HepG2 (cell line): ENCODE results near the gene SLC25A11. TPM values are rescaled to one million over a fixed set of nuclear protein-coding genes. Genes with fewer than 3 reads are reported as not detected.

Source experiments
- FOXA3 ChIP-seq: IDR thresholded peaks from 2 replicates; pipeline ENCODE4 v1.6.1; 2016; ENCODE audit warnings: missing genetic modification reagents, missing compliant biosample characterization
- GTF2F1 ChIP-seq: fragments of 150-350 bp; IDR thresholded peaks from 2 replicates; pipeline ENCODE4 v1.6.1; 2014; ENCODE audit warnings: low read length
- ISX ChIP-seq: sonication (generic); formaldehyde crosslinking; conservative IDR thresholded peaks from 2 replicates; pipeline ENCODE4 v1.5.0; 2020; ENCODE audit warnings: missing genetic modification reagents
- KAT8 ChIP-seq: IDR thresholded peaks from 2 replicates; pipeline ENCODE4 v1.6.1; 2016; ENCODE audit warnings: missing genetic modification reagents, missing compliant biosample characterization
- RNF219 ChIP-seq: sonication (generic); formaldehyde crosslinking; IDR thresholded peaks from 2 replicates; pipeline ENCODE4 v1.5.0; 2020; ENCODE audit warnings: mild to moderate bottlenecking, missing genetic modification reagents
- SP4 ChIP-seq: sonication (generic); formaldehyde crosslinking; IDR thresholded peaks from 2 replicates; pipeline ENCODE4 v1.8.1; 2023; ENCODE audit warnings: mild to moderate bottlenecking, missing genetic modification reagents
- STAT5B ChIP-seq: sonication (generic); formaldehyde crosslinking; IDR thresholded peaks from 2 replicates; pipeline ENCODE4 v1.4.0; 2020; ENCODE audit warnings: missing genetic modification reagents
- ZNF20 ChIP-seq: sonication (generic); formaldehyde crosslinking; IDR thresholded peaks from 2 replicates; pipeline ENCODE4 v1.4.0; 2020; ENCODE audit warnings: mild to moderate bottlenecking, moderate library complexity, missing genetic modification reagents
- ZNF235 ChIP-seq: sonication (generic); formaldehyde crosslinking; IDR thresholded peaks from 2 replicates; pipeline ENCODE4 v1.8.1; 2023; ENCODE audit warnings: mild to moderate bottlenecking, missing genetic modification reagents, borderline replicate concordance
- ZNF883 ChIP-seq: sonication (generic); formaldehyde crosslinking; IDR thresholded peaks from 2 replicates; pipeline ENCODE4 v1.5.1; 2020; ENCODE audit warnings: mild to moderate bottlenecking, missing genetic modification reagents; ENCODE audit errors: not compliant biosample characterization
- polyA plus RNA-seq, 8 experiments: library from polyadenylated mRNA; depleted of rRNA in 3 of 8; stranded (reverse) in 7 of 8; unstranded in 1 of 8; fragments of >200 nt; fragmentation: Illumina TruSeq in 4 of 8; extraction: Trizol in 4 of 8; gene quantifications; 2 replicates each; pipeline versions ENCODE4 v1.2.1 to v1.2.3, GENCODE V29; 2011 to 2016; ENCODE audit warnings: low read depth in 4 of 8, missing spikeins in 1 of 8, mixed read lengths in 1 of 8; ENCODE audit not compliant: insufficient read depth in 1 of 8
- total RNA-seq, 5 experiments: library from RNA; depleted of rRNA; stranded (reverse); fragments of >200 nt; fragmentation: Illumina TruSeq; extraction: Trizol; gene quantifications; 2 replicates each; pipeline ENCODE4 v1.2.3, GENCODE V29; 2016; ENCODE audit warnings: low read depth in 1 of 5
- TF ChIP-seq, protein P1 (sequence below): sonication (generic); formaldehyde crosslinking; IDR thresholded peaks from 2 replicates; pipeline ENCODE4 v1.5.0; 2020; ENCODE audit warnings: mild to moderate bottlenecking, missing genetic modification reagents
- TF ChIP-seq, protein P2 (sequence below): sonication (generic); formaldehyde crosslinking; IDR thresholded peaks from 2 replicates; pipeline ENCODE4 v1.9.0; 2021; ENCODE audit warnings: missing genetic modification reagents, borderline replicate concordance
- TF ChIP-seq, protein P3 (sequence below): sonication (generic); formaldehyde crosslinking; IDR thresholded peaks from 2 replicates; pipeline ENCODE4 v1.5.0; 2020; ENCODE audit warnings: missing genetic modification reagents, mild to moderate bottlenecking, borderline replicate concordance
- TF ChIP-seq, protein P4 (sequence below): sonication (generic); formaldehyde crosslinking; IDR thresholded peaks from 2 replicates; pipeline ENCODE4 v1.4.0; 2020; ENCODE audit warnings: missing genetic modification reagents
- TF ChIP-seq, protein P5 (sequence below): IDR thresholded peaks from 2 replicates; pipeline ENCODE4 v1.6.1; 2016; ENCODE audit warnings: mild to moderate bottlenecking

Gene SLC25A11
- total and polyA plus RNA-seq, 2 of the 13 experiments (the other 11 are each of a cell fraction or from before 2014, with no cell fraction given) = 35.4 to 47.2 TPM

GRCh38 chr17:4934173-4934979 lies 5.5 kb downstream of the SLC25A11 start (continued):
- TF ChIP-seq, protein P1, sequence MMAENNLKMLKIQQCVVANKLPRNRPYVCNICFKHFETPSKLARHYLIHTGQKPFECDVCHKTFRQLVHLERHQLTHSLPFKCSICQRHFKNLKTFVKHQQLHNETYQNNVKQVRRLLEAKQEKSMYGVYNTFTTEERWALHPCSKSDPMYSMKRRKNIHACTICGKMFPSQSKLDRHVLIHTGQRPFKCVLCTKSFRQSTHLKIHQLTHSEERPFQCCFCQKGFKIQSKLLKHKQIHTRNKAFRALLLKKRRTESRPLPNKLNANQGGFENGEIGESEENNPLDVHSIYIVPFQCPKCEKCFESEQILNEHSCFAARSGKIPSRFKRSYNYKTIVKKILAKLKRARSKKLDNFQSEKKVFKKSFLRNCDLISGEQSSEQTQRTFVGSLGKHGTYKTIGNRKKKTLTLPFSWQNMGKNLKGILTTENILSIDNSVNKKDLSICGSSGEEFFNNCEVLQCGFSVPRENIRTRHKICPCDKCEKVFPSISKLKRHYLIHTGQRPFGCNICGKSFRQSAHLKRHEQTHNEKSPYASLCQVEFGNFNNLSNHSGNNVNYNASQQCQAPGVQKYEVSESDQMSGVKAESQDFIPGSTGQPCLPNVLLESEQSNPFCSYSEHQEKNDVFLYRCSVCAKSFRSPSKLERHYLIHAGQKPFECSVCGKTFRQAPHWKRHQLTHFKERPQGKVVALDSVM (CRISPR knock-in tag) = peak; percentile 65
- TF ChIP-seq, protein P2, sequence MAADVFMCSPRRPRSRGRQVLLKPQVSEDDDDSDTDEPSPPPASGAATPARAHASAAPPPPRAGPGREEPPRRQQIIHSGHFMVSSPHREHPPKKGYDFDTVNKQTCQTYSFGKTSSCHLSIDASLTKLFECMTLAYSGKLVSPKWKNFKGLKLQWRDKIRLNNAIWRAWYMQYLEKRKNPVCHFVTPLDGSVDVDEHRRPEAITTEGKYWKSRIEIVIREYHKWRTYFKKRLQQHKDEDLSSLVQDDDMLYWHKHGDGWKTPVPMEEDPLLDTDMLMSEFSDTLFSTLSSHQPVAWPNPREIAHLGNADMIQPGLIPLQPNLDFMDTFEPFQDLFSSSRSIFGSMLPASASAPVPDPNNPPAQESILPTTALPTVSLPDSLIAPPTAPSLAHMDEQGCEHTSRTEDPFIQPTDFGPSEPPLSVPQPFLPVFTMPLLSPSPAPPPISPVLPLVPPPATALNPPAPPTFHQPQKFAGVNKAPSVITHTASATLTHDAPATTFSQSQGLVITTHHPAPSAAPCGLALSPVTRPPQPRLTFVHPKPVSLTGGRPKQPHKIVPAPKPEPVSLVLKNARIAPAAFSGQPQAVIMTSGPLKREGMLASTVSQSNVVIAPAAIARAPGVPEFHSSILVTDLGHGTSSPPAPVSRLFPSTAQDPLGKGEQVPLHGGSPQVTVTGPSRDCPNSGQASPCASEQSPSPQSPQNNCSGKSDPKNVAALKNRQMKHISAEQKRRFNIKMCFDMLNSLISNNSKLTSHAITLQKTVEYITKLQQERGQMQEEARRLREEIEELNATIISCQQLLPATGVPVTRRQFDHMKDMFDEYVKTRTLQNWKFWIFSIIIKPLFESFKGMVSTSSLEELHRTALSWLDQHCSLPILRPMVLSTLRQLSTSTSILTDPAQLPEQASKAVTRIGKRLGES = no peak
- TF ChIP-seq GTF2F1 (no peak), KAT8 (CRISPR knock-in tag) (0 out of 2 replicates have a peak, but pooled peaks have one; percentile 42), ZNF883 (CRISPR knock-in tag) (no peak), STAT5B (CRISPR knock-in tag) (no peak), ZNF20 (CRISPR knock-in tag) (no peak), FOXA3 (CRISPR knock-in tag) (0 out of 2 replicates have a peak, but pooled peaks have one; percentile 19), ZNF235 (CRISPR knock-in tag) (no peak), SP4 (0 out of 2 replicates have a peak, but pooled peaks have one; percentile 37), RNF219 (no peak), ISX (CRISPR knock-in tag) (no peak)
- TF ChIP-seq, protein P3, sequence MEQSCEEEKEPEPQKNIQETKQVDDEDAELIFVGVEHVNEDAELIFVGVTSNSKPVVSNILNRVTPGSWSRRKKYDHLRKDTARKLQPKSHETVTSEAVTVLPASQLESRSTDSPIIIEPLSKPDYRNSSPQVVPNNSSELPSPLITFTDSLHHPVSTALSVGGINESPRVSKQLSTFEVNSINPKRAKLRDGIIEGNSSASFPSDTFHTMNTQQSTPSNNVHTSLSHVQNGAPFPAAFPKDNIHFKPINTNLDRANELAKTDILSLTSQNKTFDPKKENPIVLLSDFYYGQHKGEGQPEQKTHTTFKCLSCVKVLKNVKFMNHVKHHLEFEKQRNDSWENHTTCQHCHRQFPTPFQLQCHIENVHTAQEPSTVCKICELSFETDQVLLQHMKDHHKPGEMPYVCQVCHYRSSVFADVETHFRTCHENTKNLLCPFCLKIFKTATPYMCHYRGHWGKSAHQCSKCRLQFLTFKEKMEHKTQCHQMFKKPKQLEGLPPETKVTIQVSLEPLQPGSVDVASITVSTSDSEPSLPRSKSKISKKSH = peak; percentile 76; the same call in 1 of the 2 replicates
- TF ChIP-seq, protein P4, sequence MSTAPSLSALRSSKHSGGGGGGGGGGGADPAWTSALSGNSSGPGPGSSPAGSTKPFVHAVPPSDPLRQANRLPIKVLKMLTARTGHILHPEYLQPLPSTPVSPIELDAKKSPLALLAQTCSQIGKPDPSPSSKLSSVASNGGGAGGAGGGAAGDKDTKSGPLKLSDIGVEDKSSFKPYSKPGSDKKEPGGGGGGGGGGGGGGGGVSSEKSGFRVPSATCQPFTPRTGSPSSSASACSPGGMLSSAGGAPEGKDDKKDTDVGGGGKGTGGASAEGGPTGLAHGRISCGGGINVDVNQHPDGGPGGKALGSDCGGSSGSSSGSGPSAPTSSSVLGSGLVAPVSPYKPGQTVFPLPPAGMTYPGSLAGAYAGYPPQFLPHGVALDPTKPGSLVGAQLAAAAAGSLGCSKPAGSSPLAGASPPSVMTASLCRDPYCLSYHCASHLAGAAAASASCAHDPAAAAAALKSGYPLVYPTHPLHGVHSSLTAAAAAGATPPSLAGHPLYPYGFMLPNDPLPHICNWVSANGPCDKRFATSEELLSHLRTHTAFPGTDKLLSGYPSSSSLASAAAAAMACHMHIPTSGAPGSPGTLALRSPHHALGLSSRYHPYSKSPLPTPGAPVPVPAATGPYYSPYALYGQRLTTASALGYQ (CRISPR knock-in tag) = no peak
- TF ChIP-seq, protein P5, sequence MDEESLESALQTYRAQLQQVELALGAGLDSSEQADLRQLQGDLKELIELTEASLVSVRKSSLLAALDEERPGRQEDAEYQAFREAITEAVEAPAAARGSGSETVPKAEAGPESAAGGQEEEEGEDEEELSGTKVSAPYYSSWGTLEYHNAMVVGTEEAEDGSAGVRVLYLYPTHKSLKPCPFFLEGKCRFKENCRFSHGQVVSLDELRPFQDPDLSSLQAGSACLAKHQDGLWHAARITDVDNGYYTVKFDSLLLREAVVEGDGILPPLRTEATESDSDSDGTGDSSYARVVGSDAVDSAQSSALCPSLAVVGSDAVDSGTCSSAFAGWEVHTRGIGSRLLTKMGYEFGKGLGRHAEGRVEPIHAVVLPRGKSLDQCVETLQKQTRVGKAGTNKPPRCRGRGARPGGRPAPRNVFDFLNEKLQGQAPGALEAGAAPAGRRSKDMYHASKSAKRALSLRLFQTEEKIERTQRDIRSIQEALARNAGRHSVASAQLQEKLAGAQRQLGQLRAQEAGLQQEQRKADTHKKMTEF = 0 out of 2 replicates have a peak, but pooled peaks have one; percentile 22
